HG03520 (cell line): ENCODE results near the gene DNAJC16.
A peak's percentile ranks its signal among the peaks of the same experiment; 100 is the strongest.
"Not testable (repeated sequence)": the region's sequence is repeated elsewhere in the genome, so short reads cannot be mapped to it uniquely, and the experiment has no call there.

Source experiments
- ATAC-seq: cut with Tn5 transposase; IDR thresholded peaks from one replicate; pipeline ENCODE4 v1.9.1; 2021; ENCODE audit warnings: mild to moderate bottlenecking, moderate library complexity; ENCODE audit not compliant: unreplicated experiment

The DNAJC16 gene

GRCh38 chr1:15578921-15579682 lies 52.5 kb downstream of the DNAJC16 start:
- ATAC-seq, result no peak

- ATAC-seq, result no peak
Measured at GRCh38 chr1:15579683-15580047, 53.0 kb downstream of the DNAJC16 start.

DNA sequence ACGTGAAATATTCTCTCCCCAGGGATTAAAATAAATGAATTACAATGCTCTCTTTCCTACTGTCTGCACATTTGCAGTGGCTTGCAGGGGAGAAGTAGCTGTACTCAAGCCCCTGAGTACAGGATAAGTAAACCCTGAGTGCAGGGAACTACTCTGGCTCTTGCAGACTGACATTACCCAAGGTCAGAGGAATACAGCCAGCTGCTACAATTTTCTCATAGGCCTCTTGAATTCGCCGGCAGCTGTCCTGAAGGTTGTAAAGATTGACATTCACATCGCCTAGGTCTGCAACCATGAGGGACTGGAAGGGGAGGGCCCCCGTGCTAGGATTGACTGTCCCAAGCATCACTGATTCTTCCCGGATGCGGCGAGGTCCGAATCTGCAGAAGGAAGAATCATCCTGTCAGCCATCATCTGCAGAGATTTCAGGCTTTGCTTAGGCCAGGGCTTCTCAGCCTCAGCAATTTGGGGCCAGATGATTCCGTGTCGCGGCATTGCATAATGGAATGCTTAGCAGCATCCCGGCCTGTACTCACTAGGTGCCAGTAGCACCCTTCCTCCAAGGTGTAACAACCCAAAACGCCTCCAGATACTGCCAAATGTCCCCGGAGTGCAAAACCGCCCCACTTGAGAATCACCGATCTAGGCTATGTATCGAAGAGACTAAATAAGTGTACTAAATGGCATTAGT lies 56.5 kb downstream of the DNAJC16 start:
- no peak for ATAC-seq

- ATAC-seq, result no peak
Measured at GRCh38 chr1:15584489-15585363, 58.1 kb downstream of the DNAJC16 start, which contains the start of gene AGMAT. Gene AGMAT, minus strand, starts transcription at chr1:15585051. Its CDS starts 84 bp downstream, at chr1:15584967.

GRCh38 chr1:15592285-15592684 lies 65.6 kb downstream of the DNAJC16 start:
- ATAC-seq, result no peak

- ATAC-seq, result no peak
Measured at GRCh38 chr1:15595809-15596617, 69.4 kb downstream of the DNAJC16 start.

DNA sequence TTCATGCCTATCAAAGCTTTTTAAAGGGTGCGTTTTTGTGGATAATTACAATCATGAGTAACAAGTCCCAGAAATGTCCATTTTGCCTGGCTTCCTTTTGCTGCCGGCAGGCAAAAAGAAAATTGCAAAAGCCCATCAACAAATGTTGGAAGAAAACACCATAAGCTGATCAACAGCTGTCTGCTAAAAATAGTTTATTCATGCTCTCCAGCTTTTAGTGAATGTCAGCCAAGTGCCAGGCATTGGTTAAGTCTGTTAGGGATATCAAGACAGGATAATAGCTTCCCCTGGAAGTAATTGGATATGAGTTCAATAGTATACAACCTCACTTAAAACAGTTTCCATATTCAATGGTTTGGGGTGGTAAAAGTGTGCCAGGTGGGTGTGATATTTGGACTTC lies 71.8 kb downstream of the DNAJC16 start:
- no peak for ATAC-seq

GRCh38 chr1:15603050-15603965 lies 76.7 kb downstream of the DNAJC16 start:
- ATAC-seq, result peak; percentile 88

GRCh38 chr1:15603966-15604282 lies 77.3 kb downstream of the DNAJC16 start:
- ATAC-seq, result not testable (repeated sequence)

- not testable (repeated sequence) for ATAC-seq
Measured at GRCh38 chr1:15604400-15604799, 77.8 kb downstream of the DNAJC16 start.

DNA sequence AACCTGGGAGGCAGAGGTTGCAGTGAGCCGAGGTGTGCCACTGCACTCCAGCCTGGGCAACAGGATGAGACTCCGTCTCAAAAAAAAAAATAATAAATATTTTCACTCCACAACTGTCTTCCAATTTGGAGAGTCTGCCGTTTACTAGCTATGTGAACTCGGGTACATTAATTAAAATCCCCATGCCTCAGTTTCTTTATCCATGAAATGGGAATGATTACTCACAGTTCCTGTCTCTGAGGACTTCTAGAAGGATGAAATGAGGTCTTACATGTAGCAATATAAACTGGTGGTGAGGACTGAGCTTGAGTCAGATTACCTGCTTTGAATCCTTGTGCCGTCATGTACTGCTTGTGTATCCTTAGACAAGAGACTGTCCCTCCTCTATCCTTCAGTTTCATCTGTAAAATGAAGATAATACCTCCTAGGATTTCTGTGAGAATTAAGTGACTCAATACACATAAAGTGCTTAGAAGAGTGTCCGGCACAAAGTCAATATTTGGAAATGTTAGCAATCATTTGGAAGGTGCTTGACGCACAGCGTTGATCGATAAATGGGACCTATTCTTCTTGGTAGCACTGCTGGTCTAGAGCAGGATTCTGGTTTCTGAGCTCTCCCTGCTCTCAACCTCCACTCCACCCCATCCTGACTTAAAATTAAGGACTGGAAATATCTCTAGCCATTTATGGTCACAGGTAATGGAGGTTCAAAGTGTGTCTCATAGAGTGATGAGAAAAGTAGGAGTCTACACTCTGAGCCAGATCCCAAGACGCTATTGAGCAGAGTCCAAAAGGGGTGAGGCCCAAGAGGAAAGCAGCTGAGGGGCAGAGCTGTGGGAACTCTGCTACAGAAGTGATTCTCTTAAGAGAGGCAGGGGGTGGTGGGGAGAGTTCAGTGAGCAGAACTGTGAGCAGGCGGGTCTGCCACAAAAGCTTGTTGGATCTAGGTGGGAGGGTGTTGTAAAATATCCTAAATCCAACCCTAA lies 79.0 kb downstream of the DNAJC16 start:
- ATAC-seq, result no peak

DNA sequence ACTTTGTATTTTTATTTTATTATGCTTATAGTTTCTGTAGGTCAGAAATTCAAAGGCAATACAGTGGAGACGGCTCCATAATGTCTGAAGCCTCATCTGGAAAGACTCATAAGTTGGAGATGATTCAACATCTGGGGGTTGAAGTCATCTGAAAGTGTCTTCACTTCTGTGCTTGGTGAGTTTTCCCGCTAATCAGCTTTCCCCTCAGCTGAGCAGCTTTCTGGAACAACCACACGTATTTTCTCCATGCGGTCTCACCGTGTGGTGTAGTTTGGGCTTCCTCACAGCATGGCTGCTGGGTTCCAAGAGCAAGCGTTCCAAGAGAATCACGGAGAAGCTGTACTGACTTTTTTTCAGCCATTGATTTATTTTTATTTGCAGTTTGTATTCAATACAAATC lies 83.0 kb downstream of the DNAJC16 start:
- no peak for ATAC-seq

- ATAC-seq, result no peak
Measured at GRCh38 chr1:15610167-15610566, 83.5 kb downstream of the DNAJC16 start.

DNA sequence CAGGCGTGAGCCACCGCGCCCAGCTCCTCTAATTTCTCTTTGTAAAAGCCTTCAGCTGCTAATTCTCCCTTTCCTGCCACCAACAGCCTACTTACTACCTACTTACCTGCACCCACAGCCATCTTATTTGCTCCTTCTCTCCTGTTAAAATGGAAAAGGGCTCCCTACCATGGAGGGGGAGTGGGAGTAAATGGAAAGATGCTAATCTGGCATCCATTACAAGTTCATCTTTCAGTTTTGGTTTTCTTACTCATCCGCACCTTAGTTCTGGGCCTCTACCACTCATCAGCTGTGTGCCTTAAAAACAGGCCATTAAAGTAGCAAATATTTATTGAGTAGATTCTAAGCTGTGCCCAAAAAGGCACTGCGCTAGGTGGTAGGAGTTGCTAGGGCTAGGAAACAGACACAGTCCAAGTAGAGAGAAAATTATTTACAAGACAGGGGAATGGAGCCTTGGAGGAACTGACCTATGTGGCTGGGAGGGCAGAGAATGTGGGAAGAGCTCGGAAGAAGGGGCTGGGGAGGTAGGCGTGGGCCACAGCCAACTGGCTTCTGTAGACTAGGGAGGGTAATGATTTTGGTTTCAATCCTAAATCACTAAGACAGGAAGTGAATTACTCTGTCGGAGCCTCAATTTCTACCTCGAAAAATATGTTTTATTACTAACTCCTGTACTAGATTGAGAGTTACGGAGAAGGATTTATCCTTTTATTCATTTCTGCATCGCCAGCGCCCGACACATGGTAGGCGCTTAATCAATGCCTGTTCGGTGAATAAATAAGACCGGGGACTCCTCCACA lies 89.9 kb downstream of the DNAJC16 start:
- peak; percentile 24 for ATAC-seq

DNA sequence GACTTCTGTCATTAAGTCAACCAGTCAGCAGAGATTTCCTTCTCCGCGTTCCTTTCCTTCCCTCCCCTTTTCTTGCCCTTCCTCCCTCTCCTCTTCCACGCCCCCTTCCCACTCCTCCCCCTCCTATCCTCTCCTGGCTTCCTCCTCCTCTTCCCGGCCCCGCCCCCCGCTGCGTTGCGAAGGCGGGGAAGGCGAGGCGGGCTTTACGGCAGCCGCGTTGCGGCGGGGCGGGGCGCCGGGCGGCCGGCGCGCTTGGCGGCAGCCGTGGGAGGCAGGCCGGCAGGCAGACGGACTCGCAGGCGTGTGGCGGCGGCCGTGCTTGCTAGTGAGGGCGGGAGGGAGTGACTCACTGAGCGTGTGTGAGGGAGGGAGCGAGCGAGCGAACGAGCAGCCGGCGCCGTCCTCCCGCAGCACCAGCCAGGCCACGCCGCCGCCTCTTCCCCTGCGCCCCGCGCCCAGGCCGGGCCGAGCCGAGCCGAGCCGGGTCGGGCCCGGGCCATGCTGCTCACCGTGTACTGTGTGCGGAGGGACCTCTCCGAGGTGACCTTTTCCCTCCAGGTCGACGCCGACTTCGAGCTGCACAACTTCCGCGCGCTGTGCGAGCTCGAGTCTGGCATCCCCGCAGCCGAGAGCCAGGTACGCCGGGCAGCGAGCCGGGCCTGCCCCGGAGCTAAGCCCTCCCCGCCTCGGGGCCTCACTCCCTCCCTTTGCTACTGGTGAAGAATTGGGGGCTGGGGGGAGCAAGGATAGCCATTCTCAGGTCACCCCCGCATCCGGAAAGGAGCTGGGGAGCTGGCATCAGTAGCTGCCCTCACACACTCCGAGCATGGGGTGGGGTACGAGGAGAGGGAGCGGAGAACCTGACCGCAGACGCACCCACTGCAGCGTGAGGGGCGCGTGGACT lies 90.8 kb downstream of the DNAJC16 start, which contains the start of gene DDI2:
Gene DDI2 (plus strand): TSS at position 286 of the 904 bp plus-strand sequence. CDS start 213 bp downstream, at position 499.
- peak; percentile 70 for ATAC-seq

DNA sequence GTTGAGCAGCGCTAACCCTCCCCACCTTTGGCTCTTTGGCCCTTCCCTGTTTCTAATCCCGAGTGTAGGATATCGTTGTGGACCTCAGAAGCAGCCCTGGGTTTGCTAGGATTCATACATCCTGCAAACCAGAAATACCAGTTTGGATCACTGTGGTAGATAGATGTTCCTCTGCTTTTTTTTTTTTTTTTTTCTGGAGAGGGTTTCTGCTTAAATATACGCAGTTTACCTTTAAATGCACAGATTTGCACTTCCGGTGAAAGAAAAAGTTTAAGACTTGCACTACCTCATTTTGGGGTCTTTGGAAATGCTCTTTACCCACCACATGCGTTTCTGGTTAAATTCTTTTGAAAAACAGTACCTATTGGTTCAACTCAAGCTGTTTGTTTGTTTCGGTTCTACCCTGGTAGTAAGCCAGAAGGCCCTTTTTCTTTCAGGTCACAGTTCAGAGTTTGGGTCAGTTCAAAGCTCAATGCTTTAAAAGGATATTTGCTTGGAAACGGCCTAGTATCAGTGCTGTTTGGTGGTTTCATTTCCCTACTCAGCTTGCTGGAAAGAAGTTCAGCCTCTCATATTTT lies 91.5 kb downstream of the DNAJC16 start:
- peak; percentile 32 for ATAC-seq
